ENCODE measurements around the gene IL17RB.
A peak's percentile ranks its signal among the peaks of the same experiment; 100 is the strongest.

The IL17RB gene

GRCh38 chr3:53860196-53860595 is 13.8 kb downstream of the IL17RB start:
- H3K4me3 ChIP-seq (ENCODE audit: low read depth, low read length) = no peak overlapping the region
- no peak for TF ChIP-seq CTCF (IDR thresholded peaks at IDR 0.05; ENCODE audit: control insufficient read depth, extremely low read depth, insufficient read depth)
- no peak for DNase-seq (ENCODE audit: low read depth)

- no peak for DNase-seq (ENCODE audit: low read depth)
- H3K4me3 ChIP-seq (ENCODE audit: low read depth, low read length) = no peak overlapping the region
- TF ChIP-seq CTCF (IDR thresholded peaks at IDR 0.05; ENCODE audit: control insufficient read depth, extremely low read depth, insufficient read depth) = no peak
Measured at GRCh38 chr3:53862241-53862640, 15.9 kb downstream of the IL17RB start.

GRCh38 chr3:53863145-53863544 is 16.8 kb downstream of the IL17RB start:
- no peak overlapping the region for H3K4me3 ChIP-seq (ENCODE audit: low read depth, low read length)
- DNase-seq (ENCODE audit: low read depth) = no peak
- TF ChIP-seq CTCF (IDR thresholded peaks at IDR 0.05; ENCODE audit: control insufficient read depth, extremely low read depth, insufficient read depth) = no peak

GRCh38 chr3:53865732-53866499 is 19.5 kb downstream of the IL17RB start:
- H3K4me3 ChIP-seq (ENCODE audit: low read depth, low read length) = no peak overlapping the region
- DNase-seq (ENCODE audit: low read depth) = no peak
- no peak for TF ChIP-seq CTCF (IDR thresholded peaks at IDR 0.05; ENCODE audit: control insufficient read depth, extremely low read depth, insufficient read depth)

GRCh38 chr3:53880396-53881345 is 34.3 kb downstream of the IL17RB start:
- TF ChIP-seq CTCF (IDR thresholded peaks at IDR 0.05; ENCODE audit: control insufficient read depth, extremely low read depth, insufficient read depth) = no peak
- peak overlapping the region; percentile 69 for H3K4me3 ChIP-seq (ENCODE audit: low read depth, low read length)
- no peak for DNase-seq (ENCODE audit: low read depth)

- DNase-seq (ENCODE audit: low read depth) = no peak
- no peak for TF ChIP-seq CTCF (IDR thresholded peaks at IDR 0.05; ENCODE audit: control insufficient read depth, extremely low read depth, insufficient read depth)
- H3K4me3 ChIP-seq (ENCODE audit: low read depth, low read length) = peak within 1 kb of the TSS; percentile 69
Measured at GRCh38 chr3:53881691-53882593, 35.6 kb downstream of the IL17RB start, which contains the start of gene ACTR8. ACTR8 (minus strand) TSS chr3:53882152; CDS start chr3:53882101, 51 bp downstream.
